CD14-positive monocyte (primary cell): ENCODE results near the gene OPTC. TPM values are rescaled to one million over a fixed set of nuclear protein-coding genes. Genes with fewer than 3 reads are reported as not detected.
A peak's percentile ranks its signal among the peaks of the same experiment; 100 is the strongest.
"Not testable (repeated sequence)": the region's sequence is repeated elsewhere in the genome, so short reads cannot be mapped to it uniquely, and the experiment has no call there.

ENCODE experiments used
- DNase-seq, 3 donors: peaks; one replicate each; pipeline ENCODE4 v3.0.0-alpha.2; 2011 to 2022
- H2AFZ ChIP-seq: 2 replicates; pipeline ENCODE4 v1.6.0; 2012; ENCODE audit warnings: mild to moderate bottlenecking, low read depth, low read length, inconsistent platforms; ENCODE audit not compliant: insufficient read depth, poor library complexity, severe bottlenecking
- H3K27ac ChIP-seq, 2 donors: 1 replicate in 1 of 2; 2 replicates in 1 of 2; pipeline ENCODE4 v1.5.1; 2012 to 2013; ENCODE audit warnings: low read length in 2 of 2, control low read depth in 1 of 2, inconsistent platforms in 1 of 2, low read depth in 1 of 2, mild to moderate bottlenecking in 1 of 2
- H3K27me3 ChIP-seq, 2 donors: one replicate each; pipeline versions ENCODE4 v1.6.0 to v1.6.1; 2011 to 2013; ENCODE audit warnings: low read length in 2 of 2; ENCODE audit not compliant: control insufficient read depth in 2 of 2, insufficient read depth in 2 of 2
- H3K36me3 ChIP-seq, 2 donors: replicated peaks in 1 of 2; 1 replicate in 1 of 2; 2 replicates in 1 of 2; pipeline versions ENCODE4 v1.5.1 to v1.6.1; 2012 to 2013; ENCODE audit warnings: low read length in 2 of 2, control low read depth in 1 of 2, inconsistent platforms in 1 of 2, mild to moderate bottlenecking in 1 of 2; ENCODE audit not compliant: insufficient read depth in 2 of 2, control insufficient read depth in 1 of 2
- H3K4me1 ChIP-seq, 2 donors: 1 replicate in 1 of 2; 2 replicates in 1 of 2; pipeline versions ENCODE4 v1.5.1 to v1.6.1; 2012 to 2013; ENCODE audit warnings: low read length in 2 of 2, control low read depth in 1 of 2, inconsistent platforms in 1 of 2, mild to moderate bottlenecking in 1 of 2, moderate library complexity in 1 of 2; ENCODE audit not compliant: insufficient read depth in 2 of 2, control insufficient read depth in 1 of 2
- H3K4me2 ChIP-seq: replicated peaks from 2 replicates; pipeline ENCODE3; 2012; ENCODE audit warnings: low read length, moderate library complexity, mild to moderate bottlenecking; ENCODE audit not compliant: poor library complexity, severe bottlenecking; ENCODE audit errors: extremely low read depth
- H3K4me3 ChIP-seq, 3 experiments: fragments of 200-600 bp in 1 of 3; sonication (generic) in 1 of 3; replicated peaks in 1 of 3; 1 replicate in 2 of 3; 2 replicates in 1 of 3; pipeline ENCODE4 v1.5.1; 2011 to 2013; ENCODE audit warnings: low read length in 3 of 3, mild to moderate bottlenecking in 3 of 3, control low read depth in 2 of 3, low read depth in 2 of 3, inconsistent platforms in 1 of 3, moderate library complexity in 1 of 3
- H3K79me2 ChIP-seq: 2 replicates; pipeline ENCODE4 v1.6.0; 2012; ENCODE audit warnings: mild to moderate bottlenecking, control low read depth, inconsistent platforms, low read length, moderate library complexity; ENCODE audit not compliant: insufficient read depth
- H3K9ac ChIP-seq: 2 replicates; pipeline ENCODE4 v1.6.0; 2017; ENCODE audit warnings: low read length, mild to moderate bottlenecking; ENCODE audit not compliant: insufficient read depth, poor library complexity, severe bottlenecking
- H3K9me3 ChIP-seq, 2 donors: replicated peaks in 1 of 2; 1 replicate in 1 of 2; 2 replicates in 1 of 2; pipeline versions ENCODE4 v1.5.1 to v1.6.1; 2012 to 2013; ENCODE audit warnings: low read length in 2 of 2, control low read depth in 1 of 2; ENCODE audit not compliant: control insufficient read depth in 1 of 2, insufficient read depth in 1 of 2
- H4K20me1 ChIP-seq: 2 replicates; pipeline ENCODE4 v1.6.0; 2012; ENCODE audit warnings: mild to moderate bottlenecking, low read length, control low read depth, moderate library complexity; ENCODE audit not compliant: insufficient read depth
- H3K27ac Mint-ChIP-seq, 7 donors: one replicate each; pipeline ENCODE4 v1.8.0; 2020; ENCODE audit warnings: mild to moderate bottlenecking in 7 of 7, mixed read lengths in 7 of 7, moderate library complexity in 6 of 7, inconsistent platforms in 2 of 7
- H3K27me3 Mint-ChIP-seq, 3 donors: one replicate each; pipeline ENCODE4 v1.8.0; 2021 to 2022; ENCODE audit warnings: low read depth in 3 of 3, mild to moderate bottlenecking in 3 of 3, mixed read lengths in 3 of 3, moderate library complexity in 3 of 3, inconsistent platforms in 1 of 3
- H3K36me3 Mint-ChIP-seq, 2 donors: one replicate each; pipeline ENCODE4 v1.8.0; 2020; ENCODE audit warnings: mixed read lengths in 2 of 2, inconsistent platforms in 1 of 2, mild to moderate bottlenecking in 1 of 2
- H3K4me1 Mint-ChIP-seq: one replicate; pipeline ENCODE4 v1.8.0; 2020; ENCODE audit warnings: mild to moderate bottlenecking, mixed read lengths
- H3K4me3 Mint-ChIP-seq, 2 donors: one replicate each; pipeline ENCODE4 v1.8.0; 2020; ENCODE audit warnings: mild to moderate bottlenecking in 2 of 2, mixed read lengths in 2 of 2, moderate library complexity in 1 of 2
- H3K9me3 Mint-ChIP-seq, 7 donors: one replicate each; pipeline ENCODE4 v1.8.0; 2020 to 2022; ENCODE audit warnings: mixed read lengths in 7 of 7, mild to moderate bottlenecking in 6 of 7, moderate library complexity in 6 of 7, inconsistent platforms in 2 of 7
- WGBS: methylation state at CpG from one replicate; pipeline ENCODE4 v1.1.5; 2013; ENCODE audit warnings: missing lambda C conversion rate; ENCODE audit not compliant: insufficient coverage; 5-methylcytosine and 5-hydroxymethylcytosine counted together
- intact Hi-C, 2 donors: fragments of 100-400 bp; cut with micrococcal nuclease; formaldehyde crosslinking; loops; one replicate each; pipeline versions ENCODE4 v1.15.0 to v1.15.1; 2023
- polyA plus RNA-seq, 3 donors: library from polyadenylated mRNA; depleted of rRNA in 1 of 3; unstranded in 2 of 3; stranded (reverse) in 1 of 3; fragments of 300-500 nt in 2 of 3; fragments of >200 nt in 1 of 3; fragmentation: Illumina TruSeq in 2 of 3; gene quantifications; 1 replicate in 2 of 3; 2 replicates in 1 of 3; pipeline ENCODE4 v1.2.3, GENCODE V29; 2012 to 2021
- TF ChIP-seq, protein P1 (sequence below): fragments of 200-600 bp; IDR thresholded peaks from one replicate; pipeline ENCODE4 v1.8.0; 2022; ENCODE audit warnings: antibody characterized with exemption, mild to moderate bottlenecking

Gene OPTC
- polyA plus RNA-seq, 3 donors, result not detected

DNA sequence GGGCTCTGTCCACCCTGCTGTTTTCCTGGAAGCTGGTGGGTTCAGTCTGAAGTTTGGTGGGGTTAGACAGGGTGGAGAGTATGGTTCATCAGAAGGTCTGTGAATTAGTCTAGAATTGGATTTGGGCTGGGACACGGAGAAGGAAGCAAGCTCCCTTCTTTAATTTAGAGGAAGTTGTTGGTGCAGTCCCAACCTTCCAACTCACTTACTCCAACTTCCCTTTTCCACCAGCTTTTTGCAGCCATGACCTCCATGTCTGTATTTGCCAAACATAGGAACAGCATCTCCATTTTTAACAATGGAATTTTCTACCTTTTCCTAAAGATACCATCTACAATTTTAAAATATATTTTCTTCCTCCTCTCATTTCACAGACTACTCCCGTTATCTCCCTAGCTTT lies 46.8 kb upstream of the OPTC start:
- intact Hi-C loops, result no loop called here
- Histone ChIP-seq H3K27me3 (no peaks in the 10 kb centered on the region), H3K36me3 (no peaks in the 10 kb centered on the region)

DNA sequence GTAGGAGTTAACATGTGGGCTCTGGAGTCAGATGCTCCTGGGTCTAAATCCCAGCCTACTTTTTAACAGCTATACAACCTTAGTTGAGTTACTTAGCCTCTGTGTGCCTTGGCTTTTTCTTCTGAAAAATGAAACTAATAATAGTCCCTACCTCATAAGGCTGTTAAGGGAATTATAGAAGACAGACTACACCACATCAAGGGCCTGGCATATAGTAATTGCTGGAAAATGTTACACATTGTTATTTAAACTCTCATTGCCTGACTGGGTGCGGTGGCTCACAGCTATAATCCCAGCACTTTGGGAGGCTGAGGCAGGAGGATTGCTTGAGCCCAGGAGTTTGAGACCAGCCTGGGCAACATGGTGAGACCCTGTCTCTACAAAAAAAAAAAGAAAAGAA lies 46.4 kb upstream of the OPTC start:
- WGBS, result 83% methylated on average over 1 of the region's 1 CpG
- H3K27ac Mint-ChIP-seq, H3K4me2 ChIP-seq, H3K79me2 ChIP-seq, H3K4me3 Mint-ChIP-seq, H3K36me3 Mint-ChIP-seq, H3K27me3 ChIP-seq, H3K9ac ChIP-seq, H3K27ac ChIP-seq, H2AFZ ChIP-seq, H4K20me1 ChIP-seq, DNase-seq, intact Hi-C loops, H3K4me3 ChIP-seq, H3K36me3 ChIP-seq, H3K9me3 ChIP-seq: not testable (repeated sequence)
- peaks cover 14 to 27% (median 27%) of the 10 kb centered on the region in 3 donors for H3K27me3 Mint-ChIP-seq
- peaks cover 13% of the 10 kb centered on the region in 2 donors for H3K4me1 ChIP-seq
- H3K4me1 Mint-ChIP-seq, result peaks cover 15% of the 10 kb centered on the region
- peaks cover 0 to 12% (median 6%) of the 10 kb centered on the region in 7 donors for H3K9me3 Mint-ChIP-seq

More for the DNA sequence above, 46.8 kb upstream of the OPTC start:
- Mint-ChIP-seq H3K4me3 (peak overlapping the region in 1 of 2 donors; percentile 71), H3K36me3 (peaks cover 2 to 3% of the 10 kb centered on the region in 2 donors), H3K27ac (peak overlapping the region in 1 of 7 donors; percentile 53), H3K9me3 (peaks cover 0 to 12% (median 6%) of the 10 kb centered on the region in 7 donors), H3K27me3 (peaks cover 14 to 30% (median 29%) of the 10 kb centered on the region in 3 donors), H3K4me1 (peaks cover 15% of the 10 kb centered on the region)
- Histone ChIP-seq H2AFZ (no peak overlapping the region), H3K9me3 (peaks cover 4 to 6% of the 10 kb centered on the region in 2 donors), H3K9ac (no peak overlapping the region), H3K4me3 (no peak overlapping the region), H3K4me1 (peaks cover 13% of the 10 kb centered on the region in 2 donors), H4K20me1 (no peaks in the 10 kb centered on the region), H3K27ac (no peak overlapping the region), H3K4me2 (no peak overlapping the region), H3K79me2 (no peaks in the 10 kb centered on the region)
- DNase-seq, result peak; percentile 52 to 71 (median 67)
- TF ChIP-seq, protein P1, sequence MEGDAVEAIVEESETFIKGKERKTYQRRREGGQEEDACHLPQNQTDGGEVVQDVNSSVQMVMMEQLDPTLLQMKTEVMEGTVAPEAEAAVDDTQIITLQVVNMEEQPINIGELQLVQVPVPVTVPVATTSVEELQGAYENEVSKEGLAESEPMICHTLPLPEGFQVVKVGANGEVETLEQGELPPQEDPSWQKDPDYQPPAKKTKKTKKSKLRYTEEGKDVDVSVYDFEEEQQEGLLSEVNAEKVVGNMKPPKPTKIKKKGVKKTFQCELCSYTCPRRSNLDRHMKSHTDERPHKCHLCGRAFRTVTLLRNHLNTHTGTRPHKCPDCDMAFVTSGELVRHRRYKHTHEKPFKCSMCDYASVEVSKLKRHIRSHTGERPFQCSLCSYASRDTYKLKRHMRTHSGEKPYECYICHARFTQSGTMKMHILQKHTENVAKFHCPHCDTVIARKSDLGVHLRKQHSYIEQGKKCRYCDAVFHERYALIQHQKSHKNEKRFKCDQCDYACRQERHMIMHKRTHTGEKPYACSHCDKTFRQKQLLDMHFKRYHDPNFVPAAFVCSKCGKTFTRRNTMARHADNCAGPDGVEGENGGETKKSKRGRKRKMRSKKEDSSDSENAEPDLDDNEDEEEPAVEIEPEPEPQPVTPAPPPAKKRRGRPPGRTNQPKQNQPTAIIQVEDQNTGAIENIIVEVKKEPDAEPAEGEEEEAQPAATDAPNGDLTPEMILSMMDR, result no peak
- no CpG with 5 or more reads among the region's 2 CpGs for WGBS
